HCT116 (cell line): ENCODE data around the gene PLCH2. TPM values are rescaled to one million over a fixed set of nuclear protein-coding genes. Genes with fewer than 3 reads are reported as not detected.

Experiments
- ATAC-seq: fragments of 200-7000 bp; cut with Tn5 transposase; 2 replicates; pipeline ENCODE4 v1.9.1; 2020; ENCODE audit warnings: mild to moderate bottlenecking, moderate library complexity
- BruUV-seq: library from RNA; stranded (reverse); fragments of 400-500 nt; replicated peaks from 2 replicates; lab custom pipeline; 2021; lab: Mats Ljungman, UMichigan
- CTCF ChIA-PET: fragments of 300-600 bp; sonication (Branson Sonifier 250); formaldehyde crosslinking; loops from one replicate; lab custom pipeline; 2021; ENCODE audit warnings: antibody characterized with exemption; lab: Charles Lee
- POLR2A ChIA-PET: fragments of 300-600, 350-600 bp; sonication (Branson Sonifier 250); formaldehyde crosslinking; loops from one replicate; lab custom pipeline; 2021; ENCODE audit warnings: antibody characterized with exemption; lab: Charles Lee
- RAD21 ChIA-PET, 2 experiments: fragments of 300-600 bp; sonication (Branson Sonifier 250); formaldehyde crosslinking; loops; one replicate each; lab custom pipeline; 2023; ENCODE audit warnings: low total read pairs in 2 of 2; ENCODE audit not compliant: uncharacterized antibody in 2 of 2, unreplicated experiment in 2 of 2, low non-redundant PET in 1 of 2; lab: Charles Lee
- DNase-seq: peaks from one replicate; pipeline ENCODE4 v3.0.0-alpha.2; 2010; ENCODE audit warnings: low read depth, low spot score
- H2AFZ ChIP-seq: fragments of 200-600 bp; shearing (Covaris generic), sonication (generic); 2 replicates; pipeline ENCODE4 v1.6.1; 2017; ENCODE audit warnings: low read depth, mixed run types, mixed read lengths, antibody characterized with exemption, low read length; ENCODE audit not compliant: poor library complexity, severe bottlenecking
- H3K27ac ChIP-seq: 2 replicates; pipeline ENCODE4 v1.5.1; 2012; ENCODE audit warnings: low read depth, low read length
- H3K27me3 ChIP-seq: fragments of 200-600 bp; sonication (generic); 2 replicates; pipeline ENCODE4 v1.6.1; 2016; ENCODE audit warnings: mixed run types, low read length, mixed read lengths; ENCODE audit not compliant: insufficient read depth
- H3K36me3 ChIP-seq, 2 experiments: fragments of 200-500 bp in 1 of 2; fragments of 200-600 bp in 1 of 2; sonication (Bioruptor generic) in 1 of 2; sonication (generic) in 1 of 2; 2 replicates each; pipeline versions ENCODE4 v1.5.1 to v1.6.1; 2014 to 2016; ENCODE audit warnings: low read length in 2 of 2, inconsistent platforms in 1 of 2, mixed read lengths in 1 of 2, mixed run types in 1 of 2; ENCODE audit not compliant: insufficient read depth in 2 of 2, control insufficient read depth in 1 of 2
- H3K4me1 ChIP-seq, 2 experiments: fragments of 200-600 bp in 1 of 2; sonication (generic) in 1 of 2; 2 replicates each; pipeline versions ENCODE4 v1.5.1 to v1.6.1; 2012 to 2017; ENCODE audit warnings: low read length in 2 of 2, inconsistent platforms in 1 of 2, mild to moderate bottlenecking in 1 of 2, mixed read lengths in 1 of 2, mixed run types in 1 of 2, moderate library complexity in 1 of 2; ENCODE audit not compliant: insufficient read depth in 2 of 2, control insufficient read depth in 1 of 2
- H3K4me2 ChIP-seq: fragments of 200-600 bp; sonication (generic); 2 replicates; pipeline ENCODE4 v1.6.1; 2017; ENCODE audit warnings: mixed run types, low read length, mixed read lengths
- H3K4me3 ChIP-seq, 2 experiments: fragments of 200-600 bp in 1 of 2; sonication (generic) in 1 of 2; replicated peaks in 1 of 2; 2 replicates each; pipeline ENCODE4 v1.5.1; 2011 to 2016; ENCODE audit warnings: low read length in 2 of 2, control low read depth in 1 of 2, low read depth in 1 of 2, mild to moderate bottlenecking in 1 of 2, mixed read lengths in 1 of 2, mixed run types in 1 of 2
- H3K79me2 ChIP-seq: fragments of 200-600 bp; sonication (generic); 2 replicates; pipeline ENCODE4 v1.6.1; 2017; ENCODE audit warnings: mild to moderate bottlenecking, mixed run types, low read length, moderate library complexity, mixed read lengths; ENCODE audit not compliant: insufficient read depth
- H3K9ac ChIP-seq: fragments of 200-600 bp; sonication (generic); 2 replicates; pipeline ENCODE4 v1.6.1; 2016; ENCODE audit warnings: low read length, mixed read lengths
- H3K9me2 ChIP-seq: fragments of 200-600 bp; sonication (generic), shearing (Covaris generic); 2 replicates; pipeline ENCODE4 v1.6.1; 2017; ENCODE audit warnings: mixed run types, mild to moderate bottlenecking, moderate library complexity; ENCODE audit not compliant: insufficient read depth
- H3K9me3 ChIP-seq, 2 experiments: fragments of 200-500 bp in 1 of 2; fragments of 200-600 bp in 1 of 2; sonication (Bioruptor generic) in 1 of 2; sonication (generic) in 1 of 2; 2 replicates each; pipeline ENCODE4 v1.6.1; 2014 to 2017; ENCODE audit warnings: low read length in 2 of 2, mixed read lengths in 2 of 2, inconsistent platforms in 1 of 2, low read depth in 1 of 2, mild to moderate bottlenecking in 1 of 2, mixed run types in 1 of 2, moderate library complexity in 1 of 2; ENCODE audit not compliant: control insufficient read depth in 1 of 2, insufficient read depth in 1 of 2
- H4K20me1 ChIP-seq: fragments of 200-600 bp; sonication (generic), shearing (Covaris generic); 2 replicates; pipeline ENCODE4 v1.6.1; 2017; ENCODE audit warnings: mixed run types, mild to moderate bottlenecking, moderate library complexity; ENCODE audit not compliant: insufficient read depth
- ELF1 ChIP-seq: IDR thresholded peaks from 2 replicates; pipeline ENCODE4 v1.6.1; 2012; ENCODE audit warnings: low read depth, borderline replicate concordance
- EZH2 ChIP-seq: fragments of 200-600 bp; sonication (generic); IDR thresholded peaks from 2 replicates; pipeline ENCODE4 v1.6.1; 2017; ENCODE audit warnings: antibody characterized with exemption, mixed run types
- EZH2phosphoT487 ChIP-seq: fragments of 200-600 bp; IDR thresholded peaks from 2 replicates; pipeline ENCODE4 v1.6.1; 2018; ENCODE audit warnings: antibody characterized with exemption, borderline replicate concordance
- FOSL1 ChIP-seq: IDR thresholded peaks from 2 replicates; pipeline ENCODE4 v1.6.1; 2012; ENCODE audit warnings: low read depth
- JUND ChIP-seq: IDR thresholded peaks from 2 replicates; pipeline ENCODE4 v1.6.1; 2012
- POLR2AphosphoS5 ChIP-seq: IDR thresholded peaks from 2 replicates; pipeline ENCODE4 v1.6.1; 2011; ENCODE audit warnings: mild to moderate bottlenecking, low read depth, low read length, moderate library complexity
- SP1 ChIP-seq: IDR thresholded peaks from 2 replicates; pipeline ENCODE4 v1.6.1; 2012; ENCODE audit warnings: low read depth
- ZBTB33 ChIP-seq: IDR thresholded peaks from 2 replicates; pipeline ENCODE4 v1.6.1; 2011; ENCODE audit warnings: mild to moderate bottlenecking, low read length, moderate library complexity; ENCODE audit not compliant: insufficient replicate concordance; ENCODE audit errors: extremely low read depth
- ZNF274 ChIP-seq: fragments of 200-500 bp; sonication (Bioruptor generic); IDR thresholded peaks from 2 replicates; pipeline ENCODE4 v1.6.1; 2014; ENCODE audit warnings: mild to moderate bottlenecking, low read depth, low read length, inconsistent platforms
- intact Hi-C: fragments of 100-400 bp; cut with micrococcal nuclease; formaldehyde crosslinking; loops from 2 replicates; pipeline ENCODE4 v1.10.0; 2022
- total RNA-seq: library from RNA; stranded (reverse); gene quantifications from one replicate; pipeline ENCODE4 v1.2.1, GENCODE V29; 2021; ENCODE audit not compliant: unreplicated experiment

Gene PLCH2
- total RNA-seq, 1 experiment from 2014 or later, result 2.0 TPM

GRCh38 chr1:2444138-2444591 is 31.9 kb upstream of the PLCH2 start:
- Histone ChIP-seq H3K27ac (no peak overlapping the region), H4K20me1 (no peaks in the 10 kb centered on the region), H3K4me1 (no peaks in the 10 kb centered on the region), H3K79me2 (no peaks in the 10 kb centered on the region), H3K9me2 (no peaks in the 10 kb centered on the region), H3K9me3 (no peaks in the 10 kb centered on the region), H2AFZ (no peak overlapping the region), H3K4me3 (no peak overlapping the region), H3K27me3 (no peaks in the 10 kb centered on the region), H3K9ac (no peak overlapping the region), H3K4me2 (no peak overlapping the region), H3K36me3 (no peaks in the 10 kb centered on the region)
- ChIA-PET RAD21 (no interaction called here), CTCF (no interaction called here), POLR2A (no interaction called here)
- no peak for ATAC-seq
- intact Hi-C loops, result no loop called here
- TF ChIP-seq EZH2, result no peak
- TF ChIP-seq POLR2AphosphoS5, result no peak
- TF ChIP-seq SP1, result no peak
- no peak for TF ChIP-seq ZBTB33
- TF ChIP-seq JUND, result no peak
- TF ChIP-seq EZH2phosphoT487, result no peak
- no peak for TF ChIP-seq ELF1
- TF ChIP-seq ZNF274, result no peak
- no peak for TF ChIP-seq FOSL1
- no TSS peak for BruUV-seq
- DNase-seq, result no peak
